ENCODE measurements around the gene AACS.
"Not testable (repeated sequence)": the region's sequence is repeated elsewhere in the genome, so short reads cannot be mapped to it uniquely, and the experiment has no call there.

Gene AACS

DNA sequence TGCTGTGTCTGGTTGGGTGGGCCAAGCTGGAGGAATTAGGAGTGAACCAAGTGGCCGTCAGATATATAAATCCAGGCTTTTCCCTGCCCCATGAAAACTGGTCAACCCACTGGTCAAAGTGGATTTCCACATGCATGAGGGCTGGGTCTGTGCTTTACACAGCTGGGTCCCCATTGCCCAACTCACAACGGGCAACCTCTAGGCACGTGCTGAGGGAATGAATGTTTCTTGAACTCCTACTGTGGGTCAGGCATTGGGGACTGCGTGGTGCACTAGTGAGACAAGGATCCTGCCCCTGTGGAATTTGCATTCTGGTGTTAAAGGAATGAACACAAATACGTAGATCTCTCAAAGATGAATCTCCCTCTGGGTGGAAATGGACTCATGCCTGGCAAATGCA, 7.5 kb upstream of the AACS start:
- DNase-seq = no peak

DNA sequence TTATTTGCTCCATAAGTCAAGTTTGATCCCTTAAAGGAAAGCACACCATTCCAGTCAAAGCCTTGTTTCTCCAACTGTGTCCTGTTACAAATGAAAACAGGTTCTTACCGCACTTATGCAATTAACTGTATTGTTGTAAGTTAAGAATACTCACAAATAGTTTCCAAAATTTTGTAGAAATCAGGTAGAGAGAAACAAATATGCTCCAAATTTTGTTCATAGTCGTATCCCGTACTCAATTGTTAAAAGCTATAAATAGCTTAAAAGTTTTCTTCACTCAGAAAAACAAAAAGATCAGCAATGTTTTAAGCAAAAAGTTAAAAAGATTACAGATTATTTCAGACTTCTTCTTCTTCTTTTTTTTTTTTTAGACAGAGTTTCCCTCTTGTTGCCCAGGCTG, 4.0 kb upstream of the AACS start:
- DNase-seq = no peak

DNA sequence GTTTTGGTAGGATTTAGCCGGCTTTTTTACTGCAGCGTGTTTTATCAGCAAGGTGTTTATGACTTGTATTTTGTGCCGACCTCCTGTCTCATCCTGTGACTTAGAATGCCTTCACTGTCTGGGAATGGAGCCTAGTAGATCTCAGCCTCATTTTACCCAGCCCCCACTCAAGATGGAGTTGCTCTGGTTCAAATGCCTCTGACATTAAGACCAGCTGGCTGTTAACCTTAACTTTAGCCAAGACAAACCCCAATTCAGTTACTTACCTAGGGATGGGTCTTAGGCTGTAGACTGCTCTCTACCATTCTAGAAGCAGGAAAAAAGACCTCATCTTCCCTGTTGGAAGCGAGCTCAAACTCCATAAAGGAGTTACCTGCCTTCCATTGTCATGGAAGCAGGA, 1.7 kb upstream of the AACS start:
- not testable (repeated sequence) for DNase-seq

DNA sequence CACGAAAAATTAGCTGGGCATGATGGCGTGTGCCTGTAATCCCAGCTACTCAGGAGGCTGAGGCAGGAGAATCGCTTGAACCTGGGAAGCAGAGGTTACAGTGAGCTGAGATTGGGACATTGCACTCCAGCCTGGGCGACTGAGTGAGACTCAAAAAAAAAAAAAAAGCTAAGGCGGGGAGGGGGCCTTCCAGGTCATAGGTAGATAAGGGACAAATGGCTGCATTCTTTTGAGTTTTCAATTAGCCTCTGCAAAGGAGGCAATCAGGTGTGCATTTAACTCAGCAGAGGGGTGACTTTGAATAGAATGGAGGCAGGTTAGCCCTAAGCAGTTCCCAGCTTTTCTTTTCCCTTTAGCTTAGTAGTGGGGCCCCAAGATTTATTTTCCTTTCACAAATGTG, 743 bp upstream of the AACS start:
- no peak for DNase-seq

DNA sequence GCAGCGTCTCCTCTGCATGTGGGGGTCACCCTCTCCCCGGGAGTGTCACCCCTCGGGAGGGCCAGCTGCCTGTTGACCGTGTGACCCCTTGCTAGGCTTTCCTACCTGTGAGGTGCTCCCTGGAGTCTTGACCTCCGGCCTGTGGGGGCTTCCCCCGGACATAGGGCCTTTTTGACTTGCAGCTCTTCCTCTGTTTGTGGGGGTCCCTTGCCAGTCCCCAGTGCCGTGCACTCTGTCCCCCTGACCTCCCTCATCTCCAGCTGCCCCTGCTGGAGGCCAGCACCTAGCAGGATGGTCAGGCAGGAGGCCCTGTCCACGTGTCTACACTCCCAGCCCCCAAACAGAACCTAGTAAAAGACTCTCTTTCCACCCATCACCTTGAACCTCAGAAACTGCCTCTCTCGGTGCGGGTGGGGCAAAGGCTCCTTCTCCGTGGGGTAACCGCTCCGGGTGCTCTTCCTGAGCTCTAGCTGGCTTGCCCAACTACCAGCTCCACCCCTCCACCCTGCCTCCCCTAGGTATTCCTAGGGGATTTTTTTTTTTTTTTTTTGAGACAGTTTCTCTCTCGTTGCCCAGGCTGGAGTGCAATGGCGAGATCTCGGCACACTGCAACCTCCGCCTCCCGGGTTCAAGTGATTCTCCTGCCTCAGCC, 810 bp downstream of the AACS start:
- DNase-seq = peak; percentile 34

DNA sequence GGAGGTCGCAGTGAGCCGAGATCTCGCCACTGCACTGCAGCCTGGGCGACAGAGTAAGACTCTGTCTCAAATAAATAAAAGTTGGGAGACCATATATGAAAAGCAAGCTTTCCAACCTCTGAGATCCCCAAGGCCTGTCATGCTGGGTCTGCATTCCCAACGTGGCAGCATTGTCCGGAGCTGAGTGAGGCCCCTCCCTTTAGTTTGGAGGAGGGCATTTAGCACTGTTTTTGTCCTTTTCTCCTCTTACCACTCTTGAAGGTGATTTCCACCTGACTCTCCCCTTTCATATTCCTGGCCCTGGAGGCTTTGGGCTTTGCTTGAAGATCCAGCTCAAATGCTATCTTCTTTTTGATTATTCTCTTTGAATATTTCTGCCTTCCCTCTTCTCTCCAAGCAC, 3.2 kb downstream of the AACS start:
- no peak for DNase-seq

DNA sequence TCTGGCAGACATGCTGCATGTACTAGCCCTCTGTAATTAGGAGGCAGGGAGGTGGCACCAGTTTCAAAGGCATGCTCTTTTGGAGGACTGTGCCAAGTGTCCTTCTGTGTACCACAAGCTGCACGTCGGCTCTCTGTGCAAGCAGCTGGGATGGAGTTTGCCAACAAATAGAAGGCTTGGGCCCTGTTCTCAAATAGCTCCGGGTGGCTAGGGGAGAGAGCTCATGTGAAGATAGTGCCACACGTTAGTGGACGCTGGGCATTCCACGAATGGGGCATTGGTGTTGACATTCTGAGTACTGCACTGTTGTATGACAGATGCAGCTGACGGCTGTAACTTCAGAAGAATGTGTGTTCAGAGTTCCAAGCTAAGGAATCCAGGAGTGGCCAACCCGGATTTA, 4.4 kb downstream of the AACS start:
- DNase-seq = peak; percentile 23

DNA sequence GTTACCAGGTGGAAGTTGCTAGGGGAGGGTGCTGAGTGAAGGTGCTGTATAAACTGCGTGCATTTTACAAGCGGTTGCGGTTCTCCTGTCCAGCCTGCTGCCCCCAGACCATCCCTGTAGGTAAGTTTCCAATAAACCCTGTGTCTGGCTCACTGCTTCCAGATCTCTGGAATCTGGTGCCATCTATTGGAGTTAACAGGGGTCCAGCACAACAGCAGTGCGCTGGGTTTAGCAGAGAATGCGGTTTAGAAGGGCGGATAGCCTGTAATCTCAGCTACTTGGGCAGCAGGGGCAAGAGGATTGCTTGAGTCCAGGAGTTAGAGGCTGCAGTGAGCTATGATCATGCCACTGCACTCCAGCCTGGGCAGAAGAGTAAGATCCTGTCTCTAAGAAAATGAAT, 4.9 kb downstream of the AACS start:
- DNase-seq = no peak

DNA sequence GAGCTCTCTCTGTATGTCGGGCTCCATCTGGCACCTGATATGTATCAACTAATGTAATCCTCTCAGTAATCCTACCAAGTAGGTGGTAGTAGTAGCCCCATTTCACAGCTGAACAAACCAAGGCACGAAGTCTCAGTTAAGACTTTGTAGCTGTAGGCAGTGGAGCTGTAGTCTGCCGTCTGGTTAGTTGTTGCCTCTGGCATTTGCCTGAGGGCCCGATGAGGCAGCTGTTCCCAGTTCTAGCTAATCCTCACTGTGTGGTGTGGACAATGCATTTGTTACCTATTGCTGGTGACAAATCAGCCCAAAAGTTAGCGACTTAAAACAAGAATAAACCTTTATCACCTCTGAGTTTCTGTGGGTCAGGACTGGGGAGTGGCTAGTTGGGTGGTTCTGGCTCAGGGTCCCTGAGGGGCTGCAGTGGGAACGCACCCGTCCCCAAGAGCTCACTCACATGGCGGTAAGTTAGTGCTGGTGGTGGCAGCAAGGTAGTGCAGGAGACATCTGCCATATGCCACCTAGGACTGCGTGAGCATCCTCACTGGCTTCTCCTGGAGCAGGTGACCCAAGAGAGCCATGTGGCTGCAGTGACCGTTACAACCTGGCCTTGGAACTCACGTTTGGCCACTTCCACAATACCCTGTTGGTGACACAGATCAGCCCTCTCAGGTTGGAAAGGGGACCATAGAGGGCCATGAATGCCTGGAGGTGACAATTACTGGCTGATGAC, 5.6 kb downstream of the AACS start:
- no peak for DNase-seq

DNA sequence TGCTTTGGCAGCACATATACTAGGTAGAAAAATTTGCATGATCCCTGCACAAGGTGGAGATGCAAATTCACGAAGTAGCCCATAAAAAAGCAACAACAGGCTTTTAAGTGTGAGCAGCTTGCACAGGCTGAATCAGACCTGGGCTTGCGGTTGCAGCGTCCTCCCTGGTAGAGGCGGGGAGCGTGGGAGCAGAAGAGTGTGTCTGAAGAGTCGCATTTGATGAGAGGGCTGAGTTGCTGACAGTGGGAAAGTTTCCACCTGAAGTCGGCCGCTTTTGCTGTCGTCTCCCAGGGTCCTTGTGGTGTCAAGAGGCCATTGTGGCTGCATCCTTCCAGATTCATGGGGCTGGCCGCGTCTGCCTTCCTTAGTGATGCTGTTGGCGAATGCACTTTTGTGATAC, 6.2 kb downstream of the AACS start:
- DNase-seq = no peak

DNA sequence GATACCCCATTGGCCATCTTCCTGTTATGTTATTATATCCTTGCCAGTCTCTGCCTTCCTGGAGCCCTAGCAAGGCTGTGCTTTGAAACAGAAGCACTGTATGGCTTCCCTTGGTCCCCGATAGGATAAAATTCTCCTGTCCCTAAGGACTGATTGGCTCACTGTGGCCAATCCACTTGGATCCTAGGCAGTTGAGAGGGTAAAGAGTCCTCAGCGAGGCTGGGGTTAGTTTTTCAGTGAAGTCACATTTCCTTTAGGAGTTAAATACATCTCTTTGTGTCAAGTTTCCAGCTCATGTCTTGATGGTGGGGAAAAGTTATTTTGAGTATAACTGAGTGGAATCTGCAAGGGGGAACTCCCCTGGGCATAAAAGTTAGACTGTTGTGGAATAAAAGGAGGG, 7.3 kb downstream of the AACS start:
- DNase-seq = no peak

DNA sequence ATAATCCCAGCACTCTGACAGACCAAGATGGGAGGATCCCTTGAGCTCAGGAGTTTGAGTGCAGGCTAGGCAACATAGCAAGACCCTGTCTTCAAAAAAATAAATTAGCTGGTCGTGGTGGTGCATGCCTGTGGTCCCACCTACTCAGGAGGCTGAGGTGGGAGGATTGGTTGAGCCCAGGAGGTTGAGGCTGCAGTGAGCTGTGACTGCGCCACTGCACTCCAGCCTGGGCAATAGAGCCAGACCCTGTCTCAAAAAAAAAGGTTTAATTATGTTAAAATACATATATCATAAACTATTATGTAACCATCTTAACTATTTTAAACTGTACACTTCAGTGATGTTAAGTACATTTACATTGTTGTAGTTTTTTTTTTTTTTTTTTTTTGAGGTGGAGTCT, 9.1 kb downstream of the AACS start:
- DNase-seq = not testable (repeated sequence)

DNA sequence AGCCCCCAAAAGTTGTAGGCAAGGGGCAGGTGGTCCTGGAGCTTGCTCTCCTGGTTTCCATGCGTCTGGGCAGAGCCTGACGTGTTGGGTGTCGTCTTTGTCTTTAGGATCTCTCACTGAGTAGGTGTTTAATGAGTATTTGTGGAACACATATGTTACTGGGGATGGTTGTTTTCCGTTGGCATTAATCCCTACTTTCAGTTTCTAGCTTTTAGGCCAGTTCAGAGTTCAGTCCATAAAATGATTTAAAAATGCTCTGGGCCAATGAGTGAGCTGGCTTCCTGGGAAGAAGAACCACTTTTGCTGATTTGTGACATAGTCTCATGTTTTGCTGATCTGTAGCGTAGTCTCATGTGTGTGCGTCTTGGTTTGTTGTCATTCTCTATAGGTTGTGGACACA, 10.9 kb downstream of the AACS start:
- no peak for DNase-seq

DNA sequence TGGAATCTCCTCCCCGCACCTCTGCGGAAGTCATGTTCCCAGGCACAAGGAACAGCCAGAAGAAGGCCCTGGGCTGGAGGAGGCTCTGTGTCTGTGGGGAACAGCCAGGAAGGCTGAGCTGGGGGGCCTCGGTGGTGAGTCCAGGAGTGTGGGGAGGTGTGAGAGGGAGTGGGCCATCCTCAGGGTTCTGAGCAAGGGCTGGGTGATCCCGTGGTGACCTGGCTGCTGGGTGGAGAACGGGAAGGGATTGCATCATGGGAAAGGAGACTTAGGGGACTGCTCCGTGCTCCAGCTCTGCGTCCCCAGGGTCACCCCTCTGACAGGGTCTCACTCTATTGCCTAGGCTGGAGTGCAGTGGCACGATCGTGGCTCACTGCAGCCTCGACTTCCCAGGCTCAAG, 13.8 kb downstream of the AACS start:
- DNase-seq = no peak

DNA sequence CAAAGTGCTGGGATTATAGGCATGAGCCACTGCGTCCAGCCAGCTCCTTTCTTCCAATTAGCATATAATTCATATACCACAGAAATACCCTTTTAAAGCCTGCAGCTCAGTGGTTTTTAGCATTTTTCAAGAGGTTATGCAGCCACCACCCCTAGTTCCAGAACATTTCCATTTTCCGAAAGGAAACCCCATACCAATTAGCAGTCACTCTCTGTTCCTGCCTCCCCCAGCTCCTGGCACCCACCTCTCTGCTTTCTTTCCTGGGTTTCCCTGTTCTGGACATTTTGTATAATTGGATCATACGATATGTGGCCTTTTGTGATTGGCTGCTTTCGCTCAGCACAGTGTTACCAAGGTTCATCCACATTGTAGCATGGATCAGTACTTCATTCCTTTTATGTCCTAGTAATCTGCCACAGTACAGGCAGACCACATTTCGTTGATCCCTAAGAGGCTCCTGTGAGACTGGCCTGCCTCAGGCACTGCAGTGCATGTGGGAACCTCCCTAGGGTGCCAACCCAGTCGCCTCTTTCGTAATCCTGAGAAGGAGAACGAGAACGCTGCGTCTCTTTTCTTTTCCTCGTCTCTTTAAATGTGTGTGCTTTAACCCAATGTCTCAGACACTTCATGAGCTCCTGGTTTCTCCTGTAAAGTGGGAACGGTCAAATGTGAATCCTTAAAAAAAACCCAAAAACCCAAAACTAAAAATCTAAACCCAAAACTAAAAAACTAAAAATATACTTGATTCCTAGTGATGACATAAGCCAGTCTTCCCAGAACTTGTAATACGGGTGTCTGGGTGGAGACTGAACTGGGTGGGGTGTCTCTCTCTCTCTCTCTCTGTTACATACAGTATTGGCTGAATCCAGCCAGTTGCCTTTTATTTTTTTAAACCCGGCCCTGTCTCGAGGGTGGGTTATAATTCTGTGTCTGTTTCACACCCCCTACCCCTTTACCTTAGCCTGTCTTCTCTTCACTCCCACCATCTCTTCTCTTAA, 14.7 kb downstream of the AACS start:
- no peak for DNase-seq

DNA sequence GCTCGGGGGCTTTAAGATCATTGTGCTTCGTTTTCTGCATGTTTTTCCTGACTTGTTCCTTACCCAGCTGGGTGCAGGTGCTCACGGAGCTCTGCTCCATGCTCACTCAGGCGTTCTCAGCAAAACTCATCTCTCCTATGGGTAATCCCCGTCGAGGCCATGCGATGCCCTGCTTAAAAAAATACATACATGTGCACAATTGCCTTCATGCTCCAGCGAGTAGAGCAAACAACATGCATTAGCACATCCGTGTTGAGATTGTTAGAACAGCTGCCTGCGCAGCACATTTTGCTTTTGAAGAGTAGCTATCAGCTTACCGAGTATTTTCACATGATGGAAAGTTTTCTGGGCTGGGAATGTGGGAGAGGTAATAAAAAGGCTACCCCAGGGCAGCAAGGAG, 16.2 kb downstream of the AACS start:
- peak; percentile 96 for DNase-seq

DNA sequence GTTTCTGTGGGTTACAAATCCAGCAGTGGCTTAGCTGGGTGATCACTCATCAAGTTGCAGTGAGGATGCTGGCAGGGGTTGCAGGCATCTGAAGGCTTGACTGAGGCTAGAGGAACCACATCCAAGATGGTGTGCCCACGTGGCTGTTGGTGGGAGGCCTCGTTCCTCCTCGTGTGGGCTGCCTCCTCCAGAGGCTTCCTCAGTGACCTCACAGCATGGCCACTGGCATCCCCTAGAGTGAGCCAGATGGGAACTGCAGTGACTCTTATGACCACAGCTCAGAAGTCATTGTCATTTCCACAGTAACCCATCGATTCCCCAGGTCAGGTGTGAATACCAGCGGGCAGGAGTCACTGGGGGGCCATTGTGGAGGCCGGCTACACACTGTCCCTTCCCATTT, 17.8 kb downstream of the AACS start:
- DNase-seq = no peak

DNA sequence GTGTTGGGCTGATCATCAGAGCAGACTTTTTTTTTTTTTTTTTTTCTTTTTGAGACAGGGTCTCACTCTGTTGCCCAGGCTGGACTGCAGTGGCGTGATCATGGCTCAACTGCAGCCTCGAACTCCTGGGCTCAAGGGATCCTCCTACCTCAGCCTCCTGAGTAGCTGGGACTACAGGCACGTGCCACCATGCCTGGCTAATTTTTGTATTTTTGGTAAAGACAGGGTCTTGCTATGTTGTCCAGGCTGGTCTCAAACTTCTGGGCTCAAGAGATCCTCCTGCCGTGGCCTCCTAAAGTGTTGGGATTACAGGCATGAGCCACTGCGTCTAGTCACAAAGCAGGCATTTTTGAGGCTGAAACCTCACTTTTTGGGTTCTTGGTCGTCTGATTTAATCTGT, 23.0 kb downstream of the AACS start:
- DNase-seq = not testable (repeated sequence)

DNA sequence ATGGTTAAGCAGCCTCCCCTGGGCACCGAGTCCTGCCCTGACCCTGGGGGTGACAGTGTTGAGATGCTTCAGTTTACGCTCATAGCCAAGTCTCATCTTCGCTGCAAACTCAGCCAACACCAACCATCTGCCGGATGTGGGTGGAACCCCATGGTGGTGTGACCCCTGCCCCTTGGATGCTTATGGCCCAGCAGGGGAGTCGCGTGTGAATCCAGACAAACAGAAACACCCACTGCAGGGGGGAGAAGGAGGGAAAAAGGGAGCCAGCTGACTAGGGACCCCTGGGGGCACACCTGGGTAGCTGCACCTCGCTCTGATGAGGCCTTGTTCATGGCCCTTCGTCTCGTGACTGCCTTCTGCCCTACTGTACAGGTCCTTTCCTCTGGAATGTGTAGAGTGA, 23.8 kb downstream of the AACS start:
- DNase-seq = peak; percentile 92

DNA sequence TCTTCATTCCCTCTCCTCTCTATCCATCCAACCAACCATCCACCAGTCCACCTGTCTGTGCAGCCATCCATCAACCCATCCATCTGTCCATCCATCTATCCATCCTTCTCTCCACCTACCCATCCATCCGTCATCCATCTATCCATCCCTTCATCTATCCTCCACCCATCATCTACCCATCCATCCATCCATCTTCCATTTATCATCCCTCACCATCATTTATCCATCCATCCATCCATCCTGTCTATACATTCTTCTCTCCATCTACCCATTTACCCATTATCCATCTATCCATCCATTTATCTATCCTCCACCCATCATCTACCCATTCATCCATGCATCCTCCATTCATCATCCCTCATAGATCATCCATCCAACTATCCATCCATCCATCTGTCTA, 24.4 kb downstream of the AACS start:
- no peak for DNase-seq

DNA sequence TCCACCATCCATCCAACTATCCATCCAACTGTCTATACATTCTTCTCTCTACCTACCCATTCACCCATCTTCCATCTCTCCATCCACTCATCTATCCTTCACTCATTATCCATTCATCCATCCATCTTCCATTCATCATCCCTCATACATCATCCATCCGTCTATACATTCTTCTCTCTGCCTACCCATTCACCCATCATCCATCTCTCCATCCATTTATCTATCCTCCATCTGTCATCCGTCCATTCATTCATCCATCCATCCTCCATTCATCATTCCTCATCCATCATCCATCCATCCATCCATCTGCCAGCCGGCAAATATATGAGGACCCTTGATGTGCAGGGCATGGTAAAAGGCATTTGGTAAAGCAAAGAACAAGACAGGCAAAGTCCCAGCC, 25.2 kb downstream of the AACS start:
- DNase-seq = no peak

DNA sequence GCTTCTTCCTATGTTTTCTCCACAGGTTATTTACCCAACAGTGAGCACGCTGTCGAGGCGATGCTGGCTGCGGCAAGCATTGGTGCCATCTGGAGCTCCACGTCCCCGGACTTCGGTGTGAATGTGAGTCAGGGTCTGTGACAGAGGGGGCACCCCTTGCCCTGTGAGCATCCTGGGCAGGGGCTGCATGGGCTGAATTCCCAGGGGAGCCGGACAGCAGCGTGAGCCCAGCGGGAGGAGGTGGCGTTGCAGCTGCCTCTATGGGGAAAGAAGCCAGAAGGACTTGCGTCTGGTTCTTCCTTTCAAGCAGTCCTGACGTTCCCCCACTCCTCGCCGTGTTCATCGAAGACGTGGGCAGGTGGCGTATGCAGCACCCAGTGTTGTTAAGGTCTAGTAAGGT, 26.2 kb downstream of the AACS start:
- no peak for DNase-seq

DNA sequence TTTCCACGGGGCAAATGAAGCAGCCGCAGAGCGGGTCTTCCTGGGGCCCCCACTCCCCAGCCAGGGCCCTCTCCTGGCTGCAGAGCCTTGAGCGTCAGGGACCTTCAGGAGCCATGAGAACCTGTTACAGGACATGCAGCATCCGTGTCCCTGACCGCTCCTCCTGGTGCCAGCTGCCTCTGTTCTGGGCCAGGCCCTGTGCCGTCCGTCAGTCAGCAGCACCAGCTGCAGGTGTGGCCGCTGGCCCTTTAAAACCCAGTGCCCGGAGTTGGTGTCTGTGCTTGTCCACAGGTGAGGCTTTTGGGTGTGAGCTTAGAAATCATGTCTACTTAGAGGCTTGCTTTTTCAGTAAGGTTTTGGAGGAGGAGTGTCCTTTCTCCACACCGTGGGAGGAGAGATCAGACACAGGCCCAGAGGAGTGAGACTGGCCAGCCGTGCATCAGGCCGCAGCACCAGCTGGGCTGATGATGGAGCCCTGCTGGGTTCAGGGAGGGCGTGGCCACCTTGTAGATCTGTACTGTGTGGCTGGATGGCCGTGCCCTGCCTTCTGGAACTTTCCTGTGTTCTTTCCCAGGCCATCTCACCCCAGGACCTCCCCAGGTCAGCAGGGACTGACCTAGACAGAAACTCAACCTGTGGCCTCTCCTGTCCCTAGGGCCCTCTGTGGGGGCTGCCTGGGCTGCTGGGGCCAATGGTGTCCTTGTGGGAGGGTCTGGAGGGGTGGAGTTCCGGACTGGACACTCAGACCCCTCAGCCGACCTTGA, 27.1 kb downstream of the AACS start:
- no peak for DNase-seq

Data from NCI-H69 (cell line).